ENCODE data around the gene NKX2-4.
"Not testable (repeated sequence)": the region's sequence is repeated elsewhere in the genome, so short reads cannot be mapped to it uniquely, and the experiment has no call there.

NKX2-4 gene

DNA sequence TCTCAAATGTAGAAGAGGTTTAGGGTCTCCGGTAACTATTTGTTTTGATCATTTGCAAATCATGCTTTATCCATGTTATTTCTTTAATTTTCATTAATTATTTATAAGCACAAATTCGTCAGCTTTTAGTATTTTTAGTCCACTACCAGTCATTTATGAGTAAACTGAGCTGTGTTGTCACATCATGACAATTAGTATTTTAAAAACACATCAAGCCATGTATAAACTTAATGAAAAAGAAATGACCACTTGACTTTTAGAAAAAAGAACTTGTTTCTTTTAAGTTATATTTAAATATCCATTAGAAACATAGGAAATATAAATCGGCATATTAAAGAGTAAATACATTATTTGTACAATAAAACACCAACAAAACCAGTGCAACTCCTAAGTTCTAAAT lies 2.8 kb downstream of the NKX2-4 start:
- no peak for FAIRE-seq

DNA sequence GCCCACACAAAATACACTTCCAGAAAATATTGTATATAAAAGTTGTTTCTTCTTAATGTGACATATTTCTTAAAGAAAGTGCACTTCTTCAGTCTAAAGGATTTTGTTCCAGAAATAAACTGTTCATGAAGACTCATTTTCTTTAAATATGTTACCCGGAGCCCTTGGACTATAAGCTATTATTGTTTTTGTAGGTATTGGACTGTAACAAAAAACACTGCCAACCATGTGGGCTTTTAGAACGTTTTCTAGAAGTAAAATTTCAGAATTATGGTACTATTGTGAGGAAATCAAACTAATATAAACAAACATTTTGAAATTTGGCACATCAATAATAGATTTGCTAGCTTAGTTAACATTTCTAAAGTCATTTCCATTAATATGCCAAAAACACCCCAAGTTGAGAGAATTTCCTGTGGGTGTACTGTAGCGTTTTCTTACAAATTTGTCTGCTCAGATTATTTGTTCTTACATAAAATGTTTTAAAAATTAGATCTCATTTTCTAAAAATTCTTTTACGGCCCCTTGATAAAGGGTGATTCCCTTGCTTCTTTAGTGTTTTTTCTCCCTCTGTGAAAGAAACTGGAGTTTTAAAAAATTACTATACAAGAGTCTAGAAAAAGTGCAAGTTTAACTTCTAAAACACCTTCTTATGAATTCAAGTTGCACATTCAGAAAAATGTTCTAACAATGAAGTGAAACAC lies 3.4 kb downstream of the NKX2-4 start:
- no peak for DNase-seq (ENCODE audit: low spot score)
- no peak for FAIRE-seq

More for the DNA sequence above, 2.8 kb downstream of the NKX2-4 start:
- no peak for DNase-seq (ENCODE audit: low spot score)

DNA sequence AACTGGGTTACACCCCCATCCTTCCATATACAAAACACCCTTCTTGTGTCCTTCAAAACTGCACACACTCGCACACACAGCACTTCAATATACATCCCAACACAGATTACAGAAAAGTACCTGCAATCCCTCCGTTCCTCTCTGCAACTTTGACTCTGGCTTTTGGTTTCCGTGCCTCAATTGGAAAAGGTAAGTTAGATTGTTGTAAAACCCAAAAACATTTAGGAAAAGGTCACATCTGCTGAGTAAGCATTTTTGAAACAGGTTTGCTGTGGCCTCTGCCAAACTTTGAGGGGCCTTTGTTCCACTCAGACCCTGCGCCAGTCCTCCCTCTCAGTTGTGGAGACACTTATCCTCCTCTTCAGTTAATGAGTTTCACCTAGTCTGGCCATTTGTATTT lies 4.2 kb downstream of the NKX2-4 start:
- no peak for DNase-seq (ENCODE audit: low spot score)
- no peak for FAIRE-seq

DNA sequence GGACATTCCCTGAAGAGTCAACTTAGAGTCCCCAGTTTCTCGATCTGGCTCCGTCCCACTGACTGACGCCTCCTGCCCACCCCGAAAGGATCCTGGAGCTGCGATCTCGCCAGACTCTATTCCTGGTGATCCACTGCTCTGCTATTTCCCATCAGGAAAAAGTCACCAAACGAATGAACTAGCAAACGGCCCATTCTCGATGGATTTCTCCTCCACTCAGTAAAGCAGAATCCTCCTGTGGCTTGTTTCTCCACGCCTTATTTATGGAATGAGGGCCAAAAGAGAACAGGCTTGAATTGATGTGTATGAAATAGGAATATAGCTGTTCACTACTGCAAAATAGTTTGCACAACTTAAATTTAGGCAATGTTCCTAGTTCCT lies 5.4 kb downstream of the NKX2-4 start:
- FAIRE-seq (no peak), DNase-seq (ENCODE audit: low spot score) (no peak)

DNA sequence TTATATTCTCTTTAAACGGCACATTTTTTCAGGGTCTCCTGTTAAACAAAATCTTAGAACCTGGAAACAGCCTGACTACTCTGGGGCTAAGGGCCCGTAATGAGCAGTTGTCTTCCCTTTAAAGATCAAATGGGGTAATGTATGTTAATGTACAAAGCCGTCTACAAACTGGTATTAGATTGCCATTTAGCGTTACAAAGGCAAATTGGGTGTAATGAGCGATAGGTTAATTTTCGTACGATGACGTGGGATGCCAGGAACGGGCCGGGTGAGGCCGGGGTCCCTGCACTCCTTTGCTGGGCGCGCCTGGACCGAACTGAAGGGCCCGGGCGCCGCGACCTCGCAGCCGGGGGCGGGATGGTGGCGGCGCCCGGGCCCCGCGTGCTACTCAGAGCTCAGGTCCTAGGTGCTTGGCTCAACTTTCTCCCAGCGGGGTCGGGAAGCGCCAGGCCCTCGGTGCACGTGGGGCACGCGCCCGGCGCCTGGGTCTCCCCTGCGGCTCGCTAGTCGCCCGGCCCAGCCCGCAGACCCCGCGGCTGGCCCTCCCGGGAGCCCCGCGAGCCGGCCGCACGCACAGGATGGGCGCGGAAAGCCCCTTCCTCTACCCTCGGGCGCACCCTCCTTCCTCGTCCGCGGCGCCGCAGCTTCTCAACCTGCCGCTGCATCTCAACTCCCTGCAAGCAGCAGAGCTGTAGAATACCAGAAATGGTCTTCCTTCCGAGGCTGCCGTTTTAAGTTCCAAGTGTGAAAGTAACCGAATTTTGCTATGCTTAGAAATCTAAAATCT lies 5.9 kb downstream of the NKX2-4 start:
- no peak for DNase-seq (ENCODE audit: low spot score)
- FAIRE-seq: no peak

DNA sequence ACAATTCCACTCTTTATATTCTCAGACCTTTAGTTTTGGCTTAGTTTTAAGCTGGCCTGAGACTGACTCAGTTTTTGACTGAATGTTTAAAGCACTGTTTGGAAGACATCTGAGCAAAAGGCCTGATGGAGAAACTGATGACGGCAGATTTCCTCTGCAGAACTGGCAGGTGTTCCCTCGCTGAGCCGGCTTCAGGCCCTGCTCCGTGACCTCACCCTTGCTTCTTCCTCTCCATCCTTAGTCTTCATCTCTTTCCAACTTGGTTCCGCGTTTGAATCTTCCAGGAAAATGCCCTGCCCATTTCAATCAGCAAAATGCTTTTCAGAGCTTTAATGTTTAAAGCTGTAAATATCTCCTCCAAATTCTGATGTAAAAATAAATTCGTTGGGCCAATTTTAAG lies 6.6 kb downstream of the NKX2-4 start:
- FAIRE-seq (no peak), DNase-seq (ENCODE audit: low spot score) (no peak)

DNA sequence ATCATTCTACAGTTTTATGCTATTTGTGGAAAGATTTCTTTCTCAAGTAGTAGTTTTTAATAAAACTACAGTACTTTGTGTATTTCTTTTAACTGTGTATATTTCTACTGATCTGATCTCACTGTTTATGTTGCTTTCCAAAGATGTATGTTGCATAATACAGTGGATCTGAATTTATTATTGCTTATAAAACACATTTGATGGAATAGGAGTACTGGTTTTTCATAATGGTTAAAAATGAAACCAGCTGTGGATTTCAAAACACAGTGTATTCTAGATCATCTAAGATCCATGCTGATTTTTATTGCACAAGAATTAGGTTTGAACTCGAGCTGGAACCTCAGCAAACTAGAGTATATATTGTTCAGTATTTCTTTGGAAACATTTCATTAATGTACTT lies 8.0 kb downstream of the NKX2-4 start:
- no peak for FAIRE-seq
- no peak for DNase-seq (ENCODE audit: low spot score)

DNA sequence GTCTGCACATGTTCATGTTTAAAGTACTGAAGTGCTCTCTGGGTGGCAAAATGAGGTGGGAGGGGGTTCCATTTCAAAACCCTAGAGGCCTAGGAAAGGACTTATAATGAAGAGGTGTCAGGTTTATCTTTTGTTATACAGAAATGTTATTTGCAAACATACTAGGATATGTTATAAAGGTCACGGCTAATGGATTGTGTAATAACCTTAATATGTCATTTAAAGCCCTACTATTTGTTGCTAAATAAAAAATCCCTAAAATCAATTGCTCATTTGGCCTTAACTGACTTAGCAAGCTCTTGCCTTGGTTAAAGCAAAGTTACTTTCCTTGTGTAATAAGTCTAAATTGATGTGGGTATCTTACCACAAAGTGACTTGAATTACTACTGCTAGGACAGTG lies 8.8 kb downstream of the NKX2-4 start:
- no peak for DNase-seq (ENCODE audit: low spot score)
- no peak for FAIRE-seq

DNA sequence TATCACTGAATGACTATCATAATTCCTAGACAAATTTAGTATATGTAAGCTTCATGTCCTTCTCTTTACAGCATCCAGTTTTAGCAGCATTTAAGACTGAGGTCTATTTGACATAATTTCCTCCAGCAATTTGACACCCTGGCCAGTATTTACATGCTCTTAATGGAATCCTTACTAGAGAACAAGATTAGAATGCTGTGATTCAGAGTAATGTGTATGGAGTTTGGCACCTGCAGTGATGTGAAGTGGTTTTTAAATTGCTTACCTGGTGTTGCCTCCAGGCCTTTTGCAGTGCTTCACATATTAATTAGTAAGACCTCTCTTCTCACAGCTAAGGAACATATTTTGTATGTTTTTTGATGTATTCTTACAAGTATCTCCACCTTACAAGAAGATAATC lies 9.8 kb downstream of the NKX2-4 start:
- FAIRE-seq (no peak), DNase-seq (ENCODE audit: low spot score) (no peak)

DNA sequence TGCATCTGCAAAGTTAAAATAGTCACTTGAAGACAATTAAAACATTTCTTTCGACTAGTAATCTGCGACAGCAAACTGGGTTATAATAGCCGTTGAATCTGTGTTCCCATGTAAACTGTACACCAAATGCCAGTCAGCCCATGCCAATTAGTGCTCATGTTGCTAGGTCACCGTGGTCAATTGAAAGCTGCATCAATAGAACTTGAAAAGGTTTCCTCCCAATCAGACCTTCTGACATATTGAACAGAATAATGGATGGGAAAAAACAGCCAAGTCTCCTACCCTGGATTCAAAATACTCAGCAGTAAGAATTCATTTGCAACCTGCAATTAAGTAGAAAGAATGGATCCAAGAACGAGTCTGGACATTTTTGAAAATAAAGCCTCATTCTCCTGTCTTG lies 11.2 kb downstream of the NKX2-4 start:
- DNase-seq (ENCODE audit: low spot score): no peak
- FAIRE-seq: no peak

DNA sequence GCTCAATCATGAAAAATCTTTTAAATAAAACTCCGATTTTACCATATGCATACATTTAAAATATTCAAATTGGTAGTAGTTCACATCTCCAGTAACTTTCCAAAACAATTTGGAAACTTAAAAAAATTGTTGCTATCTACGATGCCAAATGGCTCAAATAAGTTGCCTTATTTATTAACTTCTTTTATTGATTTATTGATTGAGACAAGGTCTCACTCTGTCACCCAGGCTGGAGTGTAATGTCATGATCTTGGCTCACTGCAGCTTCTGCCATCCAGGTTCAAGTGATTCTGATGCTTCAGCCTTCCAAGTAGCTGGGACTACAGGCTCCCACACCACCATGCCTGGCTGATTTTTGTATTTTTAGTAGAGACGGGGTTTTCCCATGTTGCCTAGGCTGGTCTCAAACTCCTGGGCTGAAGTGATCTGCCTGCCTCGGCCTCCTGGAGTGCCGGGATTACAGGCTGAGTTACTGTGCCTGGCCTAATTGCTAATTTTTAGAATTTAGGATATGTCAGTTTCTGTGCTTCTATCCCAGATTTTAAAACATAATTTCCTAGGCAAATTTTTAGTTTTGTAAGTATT lies 12.9 kb downstream of the NKX2-4 start:
- no peak for FAIRE-seq

DNA sequence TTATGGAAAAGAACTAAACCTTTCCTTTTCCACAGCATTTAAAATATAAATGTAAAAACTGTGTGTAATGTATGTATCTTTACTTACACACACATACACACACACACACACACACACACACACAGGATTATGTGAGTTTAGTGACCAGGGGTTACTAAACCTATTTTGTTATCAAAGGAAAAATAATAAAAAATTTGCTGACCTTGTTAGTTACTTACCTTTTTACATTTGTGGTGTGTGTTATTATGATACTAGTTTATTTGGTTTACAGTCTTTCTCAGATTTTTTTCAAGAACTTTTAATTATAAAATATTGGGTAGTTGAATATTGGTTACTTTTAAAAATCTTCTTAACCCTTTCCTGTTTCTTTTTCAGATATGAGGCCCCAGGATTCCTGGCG lies 15.7 kb downstream of the NKX2-4 start:
- DNase-seq (ENCODE audit: low spot score): no peak
- FAIRE-seq: no peak

More for the DNA sequence above, 12.9 kb downstream of the NKX2-4 start:
- no peak for DNase-seq (ENCODE audit: low spot score)

DNA sequence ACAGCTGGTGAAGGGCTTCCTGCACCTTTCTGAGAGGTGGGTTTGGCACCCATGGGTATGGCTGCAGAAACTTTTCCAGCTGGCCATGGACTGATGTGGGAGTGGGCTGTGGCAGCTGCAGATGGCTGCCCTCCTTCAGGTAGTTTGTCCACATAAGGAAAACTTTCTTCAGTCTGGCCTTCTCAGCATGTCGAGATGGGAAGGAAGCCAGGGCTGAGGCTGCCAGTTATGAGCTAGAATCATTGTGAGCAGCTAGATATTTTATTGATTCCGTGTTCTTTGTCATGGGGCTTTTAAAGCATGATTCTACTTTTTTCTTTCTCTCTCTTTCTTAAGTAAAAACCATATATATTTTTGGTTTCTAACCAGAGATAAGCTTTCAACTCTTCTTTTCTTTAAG lies 16.6 kb downstream of the NKX2-4 start:
- DNase-seq (ENCODE audit: low spot score) (no peak), FAIRE-seq (no peak)

DNA sequence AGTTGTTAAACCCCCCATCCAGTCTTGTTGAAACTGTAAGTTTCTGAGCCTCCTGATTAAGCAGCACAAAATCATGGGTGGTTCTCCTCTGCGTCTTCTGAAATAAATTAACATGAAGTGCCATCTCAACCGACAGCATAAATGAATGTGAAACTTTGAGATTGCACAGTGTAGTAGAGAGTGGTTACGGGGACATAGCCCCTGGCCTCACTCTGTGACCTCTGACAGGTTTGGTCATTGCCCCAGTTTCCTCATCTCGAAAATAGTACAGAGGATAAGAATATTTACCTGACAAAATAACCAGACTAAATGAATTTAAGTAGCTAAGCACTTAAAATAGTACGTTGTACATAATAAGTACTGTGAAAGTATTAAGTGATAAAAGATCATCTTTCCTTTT lies 19.1 kb downstream of the NKX2-4 start:
- FAIRE-seq (no peak), DNase-seq (ENCODE audit: low spot score) (no peak)

DNA sequence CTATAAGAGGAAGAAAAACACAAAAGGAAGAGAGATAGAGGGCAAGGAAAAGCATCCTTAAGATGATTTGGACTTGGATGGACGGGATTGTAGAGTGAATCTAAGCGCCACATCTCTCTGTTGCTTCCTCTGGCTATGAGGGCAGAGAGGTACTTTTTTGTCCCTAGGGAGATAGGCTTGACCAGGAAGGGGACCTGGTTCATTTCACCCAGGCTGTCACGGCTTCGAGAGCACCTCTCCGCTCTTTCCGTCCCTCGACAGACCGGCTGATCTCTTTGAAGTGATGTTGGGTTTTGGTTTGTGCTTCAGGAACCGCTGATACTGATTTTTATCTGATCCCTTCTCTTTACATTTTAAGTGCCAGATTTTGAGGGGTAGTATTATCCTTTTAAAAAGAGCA lies 19.6 kb downstream of the NKX2-4 start:
- FAIRE-seq: no peak

DNA sequence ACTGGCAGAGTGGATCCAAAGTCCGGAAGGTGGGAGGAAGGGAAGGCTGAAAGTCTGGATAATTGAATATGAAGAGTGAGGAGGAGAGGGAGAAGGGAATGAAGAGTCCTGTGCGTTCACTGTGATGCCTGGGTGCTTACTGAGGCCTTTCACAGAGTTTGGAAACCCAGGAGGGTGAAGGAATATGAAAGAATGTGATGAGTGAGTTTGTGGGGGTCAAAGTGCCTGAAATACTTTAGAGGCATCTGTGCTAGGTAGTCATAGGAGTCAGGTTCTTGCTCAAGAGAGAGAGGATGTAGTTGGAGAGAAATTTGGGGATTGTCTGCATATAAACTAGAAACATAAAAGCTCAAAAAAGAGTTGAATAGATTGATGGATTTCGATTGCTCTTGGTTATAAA lies 20.7 kb downstream of the NKX2-4 start:
- DNase-seq (ENCODE audit: low spot score) (no peak), FAIRE-seq (no peak)

More for the DNA sequence above, 19.6 kb downstream of the NKX2-4 start:
- DNase-seq (ENCODE audit: low spot score): no peak

DNA sequence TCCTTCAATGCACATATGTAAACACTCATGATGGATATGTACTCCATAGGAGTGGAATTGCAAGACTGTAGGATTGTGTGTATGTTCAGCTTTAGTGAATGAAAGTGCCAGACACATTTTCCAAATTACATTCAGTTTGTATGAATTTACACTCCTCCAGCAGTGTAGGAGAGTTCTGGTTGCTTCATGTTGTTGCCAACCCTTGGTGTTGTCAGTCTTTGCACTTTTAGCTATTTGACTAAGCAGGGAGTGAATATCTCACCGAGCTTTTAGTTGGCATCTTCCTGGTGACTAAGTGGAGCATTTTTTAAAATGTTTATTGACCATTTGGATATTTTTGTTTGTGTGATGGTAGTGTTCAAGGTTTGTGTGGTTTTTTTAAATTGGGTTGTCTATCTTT lies 23.9 kb downstream of the NKX2-4 start:
- DNase-seq (ENCODE audit: low spot score) (no peak), FAIRE-seq (no peak)

DNA sequence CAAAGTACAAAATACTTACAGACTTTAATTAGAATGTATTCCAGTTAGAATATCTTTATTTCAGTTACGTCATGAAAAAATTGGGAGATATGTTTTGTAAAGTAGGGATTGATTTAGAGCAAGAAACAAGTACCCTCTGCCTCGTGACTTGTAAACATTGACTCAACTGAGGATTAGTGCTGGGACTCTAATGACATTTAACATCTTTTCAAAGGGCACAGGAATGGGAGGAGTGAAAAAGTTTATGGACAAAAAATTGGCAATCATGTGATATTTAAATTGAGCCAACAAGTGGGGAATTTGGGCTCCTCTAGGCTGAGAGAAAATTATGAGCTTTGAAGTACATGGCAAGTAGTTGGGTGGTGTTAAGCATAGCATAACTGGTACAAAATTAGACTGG lies 25.3 kb downstream of the NKX2-4 start:
- no peak for DNase-seq (ENCODE audit: low spot score)
- FAIRE-seq: no peak

DNA sequence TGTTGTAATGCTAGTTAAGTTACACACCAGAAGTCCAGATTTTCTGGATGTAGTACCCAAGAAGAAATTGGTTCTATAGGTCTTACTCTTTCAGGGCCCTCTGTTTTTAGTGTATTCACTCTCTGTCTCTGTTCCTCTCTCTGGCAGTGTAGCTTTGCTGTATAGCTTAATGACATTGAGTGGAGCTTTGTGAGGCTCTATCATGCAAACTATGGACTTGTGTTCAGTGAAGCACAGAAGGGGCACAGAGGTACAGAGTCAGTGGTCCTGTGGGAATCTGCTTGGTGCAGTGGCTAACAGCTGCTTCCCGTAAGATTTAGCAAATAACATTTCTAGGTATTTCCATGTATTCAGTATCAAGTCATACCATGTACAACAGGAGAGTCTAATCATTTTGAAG lies 26.1 kb downstream of the NKX2-4 start:
- FAIRE-seq (no peak), DNase-seq (ENCODE audit: low spot score) (no peak)

DNA sequence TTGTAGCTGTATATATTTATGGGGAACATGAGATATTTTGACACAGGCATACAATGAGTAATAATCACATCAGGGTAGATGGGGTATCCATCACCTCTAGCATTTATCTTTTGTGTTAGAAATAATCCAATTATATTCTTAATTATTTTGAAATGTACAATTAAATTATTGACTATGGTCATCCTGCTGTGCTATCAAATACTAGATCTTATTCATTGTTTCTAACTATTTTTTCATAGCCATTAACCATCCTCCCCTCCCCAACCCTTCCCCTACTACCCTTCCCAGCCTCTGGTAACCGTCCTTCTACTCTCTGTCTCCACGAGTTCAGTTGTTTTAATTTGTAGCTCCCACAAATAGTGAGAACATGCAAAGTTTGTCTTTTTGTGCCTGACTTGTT lies 28.5 kb downstream of the NKX2-4 start:
- DNase-seq (ENCODE audit: low spot score) (no peak), FAIRE-seq (no peak)

DNA sequence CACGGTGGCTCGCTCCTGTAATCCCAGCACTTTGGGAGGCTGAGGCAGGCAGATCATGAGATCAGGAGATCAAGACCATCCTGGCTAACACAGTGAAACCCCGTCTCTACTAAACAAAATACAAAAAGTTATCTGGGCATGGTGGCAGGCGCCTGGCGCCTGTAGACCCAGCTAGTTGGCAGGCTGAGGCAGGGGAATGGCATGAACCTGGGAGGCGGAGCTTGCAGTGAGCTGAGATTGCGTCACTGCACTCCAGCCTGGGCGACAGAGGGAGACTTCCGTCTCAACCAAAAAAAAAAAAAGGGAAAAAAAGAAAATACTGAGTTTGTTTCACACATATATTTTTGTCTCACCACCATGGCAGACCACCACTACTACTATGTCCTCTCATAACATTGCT lies 31.1 kb downstream of the NKX2-4 start:
- not testable (repeated sequence) for FAIRE-seq

DNA sequence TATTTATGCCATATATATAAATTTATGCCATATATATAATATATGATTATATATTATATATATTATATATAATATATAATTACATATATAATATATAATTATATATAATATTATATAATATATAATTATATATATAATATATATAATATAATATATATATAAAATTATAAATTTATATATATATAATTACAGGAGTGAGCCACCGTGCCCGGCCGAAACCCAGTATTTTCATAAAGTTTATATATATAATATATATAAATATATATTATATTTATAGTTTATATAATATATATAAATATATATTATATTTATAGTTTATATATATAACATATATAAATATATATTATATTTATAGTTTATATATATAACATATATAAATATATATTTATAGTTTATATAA lies 31.6 kb downstream of the NKX2-4 start:
- FAIRE-seq (no peak), DNase-seq (ENCODE audit: low spot score) (no peak)

More for the DNA sequence above, 31.1 kb downstream of the NKX2-4 start:
- DNase-seq (ENCODE audit: low spot score): not testable (repeated sequence)

DNA sequence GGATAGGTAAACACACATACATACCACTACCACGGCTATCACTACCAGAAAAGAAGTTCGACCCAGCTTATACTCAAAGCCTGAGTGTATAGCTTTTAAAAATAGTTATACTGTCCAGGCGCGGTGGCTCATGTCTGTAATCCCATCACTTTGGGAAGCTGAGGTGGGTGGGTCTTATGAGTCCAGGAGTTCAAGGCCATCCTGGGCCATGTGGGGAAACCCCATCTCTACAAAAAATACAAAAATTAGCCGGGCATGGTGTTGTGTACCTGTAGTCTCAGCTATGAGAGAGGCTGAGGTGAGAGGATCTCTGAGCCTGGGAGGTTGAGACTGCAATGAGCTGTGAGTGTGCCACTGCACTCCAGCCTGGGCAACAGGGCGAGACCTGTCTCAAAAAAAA lies 32.9 kb downstream of the NKX2-4 start:
- DNase-seq (ENCODE audit: low spot score) (no peak), FAIRE-seq (no peak)
